Colonic mucosa (tissue), 4 donors: Measurements from ENCODE around the gene IGSF9. TPM values are rescaled to one million over a fixed set of nuclear protein-coding genes. Genes with fewer than 3 reads are reported as not detected.
A peak's percentile ranks its signal among the peaks of the same experiment; 100 is the strongest.

Experiments used
- DNase-seq: peaks from one replicate; pipeline ENCODE4 v3.0.0-alpha.2; 2020
- H3K27ac ChIP-seq: fragments of 200-600 bp; one replicate; pipeline ENCODE4 v1.8.0; 2021
- H3K27me3 ChIP-seq: fragments of 200-600 bp; one replicate; pipeline ENCODE4 v1.8.0; 2021
- H3K36me3 ChIP-seq: fragments of 200-600 bp; one replicate; pipeline ENCODE4 v1.8.0; 2021
- H3K4me1 ChIP-seq: fragments of 200-600 bp; one replicate; pipeline ENCODE4 v1.8.0; 2021; ENCODE audit warnings: mild to moderate bottlenecking
- H3K4me3 ChIP-seq: fragments of 200-600 bp; one replicate; pipeline ENCODE4 v1.8.0; 2021
- H3K9ac ChIP-seq, 2 donors: one replicate each; pipeline ENCODE4 v1.7.0; 2013; ENCODE audit warnings: control low read depth in 2 of 2, low read depth in 2 of 2, low read length in 2 of 2
- H3K9me3 ChIP-seq: fragments of 200-600 bp; one replicate; pipeline ENCODE4 v1.8.0; 2021
- intact Hi-C: fragments of 100-400 bp; cut with DNase I; formaldehyde crosslinking; loops from one replicate; pipeline ENCODE4 v1.14.1; 2022
- total RNA-seq, 2 donors: library from RNA; stranded (reverse); fragmentation: NEBNext Ultra II Directional in 1 of 2; extraction: Animal tissue kit (Norgen Biotek cat#: 25700) in 1 of 2; gene quantifications; one replicate each; pipeline ENCODE4 v1.2.1, GENCODE V29; 2021
- TF ChIP-seq, protein P1 (sequence below): fragments of 200-600 bp; IDR thresholded peaks from one replicate; pipeline ENCODE4 v1.8.0; 2022; ENCODE audit warnings: antibody characterized with exemption, mild to moderate bottlenecking
- donor health status: healthy.
- donor health status: DM: no; HTN: no; CAD: no.
- donor health status: DM: no; HTN: no; CAD: no.

IGSF9 gene
- total RNA-seq, 2 donors from 2014 or later, result 14.1 to 41.8 TPM

DNA sequence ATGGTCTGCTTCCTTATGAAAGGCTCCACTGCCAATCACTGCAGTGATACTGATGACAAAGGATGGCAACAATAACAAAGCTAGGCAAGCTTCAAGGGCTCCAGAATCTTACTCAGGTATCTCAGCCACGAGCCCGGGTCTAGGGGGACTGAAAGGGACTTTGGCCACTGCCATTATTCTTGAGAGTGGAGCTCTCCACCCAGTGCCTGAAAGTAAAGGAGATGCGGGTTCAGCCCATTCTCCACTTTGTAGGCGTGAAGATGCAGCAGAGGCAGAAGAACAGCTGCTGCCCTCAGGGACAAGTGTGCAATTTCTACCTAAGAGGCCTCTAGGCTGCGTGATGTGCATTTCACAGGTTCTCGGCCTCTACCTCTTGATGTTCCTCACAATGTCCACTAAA, 40.1 kb upstream of the IGSF9 start:
- Histone ChIP-seq H3K9me3 (no peaks in the 10 kb centered on the region), H3K36me3 (no peaks in the 10 kb centered on the region), H3K4me3 (no peak overlapping the region), H3K4me1 (no peaks in the 10 kb centered on the region), H3K27ac (no peak overlapping the region), H3K9ac (no peak overlapping the region), H3K27me3 (no peaks in the 10 kb centered on the region)
- intact Hi-C loops, result no loop called here
- peak; percentile 4 for DNase-seq
- TF ChIP-seq, protein P1, sequence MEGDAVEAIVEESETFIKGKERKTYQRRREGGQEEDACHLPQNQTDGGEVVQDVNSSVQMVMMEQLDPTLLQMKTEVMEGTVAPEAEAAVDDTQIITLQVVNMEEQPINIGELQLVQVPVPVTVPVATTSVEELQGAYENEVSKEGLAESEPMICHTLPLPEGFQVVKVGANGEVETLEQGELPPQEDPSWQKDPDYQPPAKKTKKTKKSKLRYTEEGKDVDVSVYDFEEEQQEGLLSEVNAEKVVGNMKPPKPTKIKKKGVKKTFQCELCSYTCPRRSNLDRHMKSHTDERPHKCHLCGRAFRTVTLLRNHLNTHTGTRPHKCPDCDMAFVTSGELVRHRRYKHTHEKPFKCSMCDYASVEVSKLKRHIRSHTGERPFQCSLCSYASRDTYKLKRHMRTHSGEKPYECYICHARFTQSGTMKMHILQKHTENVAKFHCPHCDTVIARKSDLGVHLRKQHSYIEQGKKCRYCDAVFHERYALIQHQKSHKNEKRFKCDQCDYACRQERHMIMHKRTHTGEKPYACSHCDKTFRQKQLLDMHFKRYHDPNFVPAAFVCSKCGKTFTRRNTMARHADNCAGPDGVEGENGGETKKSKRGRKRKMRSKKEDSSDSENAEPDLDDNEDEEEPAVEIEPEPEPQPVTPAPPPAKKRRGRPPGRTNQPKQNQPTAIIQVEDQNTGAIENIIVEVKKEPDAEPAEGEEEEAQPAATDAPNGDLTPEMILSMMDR, result no peak

DNA sequence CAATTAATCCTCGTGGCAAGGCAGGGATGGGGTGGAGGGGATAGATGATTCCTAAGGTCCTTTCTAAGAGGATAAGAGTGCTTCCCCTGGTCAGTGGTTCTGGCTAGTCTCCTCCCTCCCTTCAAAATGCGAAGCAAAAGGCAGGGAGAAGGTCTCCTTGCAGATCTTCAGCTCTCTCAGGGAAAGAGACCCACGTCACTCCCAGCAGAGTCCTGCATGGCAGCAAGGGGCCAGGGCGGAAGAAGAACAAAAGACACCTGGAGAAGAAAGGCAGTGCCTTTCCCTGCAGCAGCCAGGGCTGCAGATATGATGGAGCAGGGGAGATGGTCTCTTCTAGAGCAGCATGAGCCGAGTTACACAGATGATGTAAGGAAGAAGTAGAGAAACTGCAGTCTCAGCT, 38.3 kb upstream of the IGSF9 start:
- Histone ChIP-seq H3K9me3 (no peaks in the 10 kb centered on the region), H3K27ac (no peak overlapping the region), H3K4me3 (no peak overlapping the region), H3K4me1 (no peaks in the 10 kb centered on the region), H3K27me3 (no peaks in the 10 kb centered on the region), H3K9ac (no peak overlapping the region), H3K36me3 (no peaks in the 10 kb centered on the region)
- TF ChIP-seq, protein P1, result no peak
- DNase-seq, result peak; percentile 5
- intact Hi-C loops, result no loop called here

DNA sequence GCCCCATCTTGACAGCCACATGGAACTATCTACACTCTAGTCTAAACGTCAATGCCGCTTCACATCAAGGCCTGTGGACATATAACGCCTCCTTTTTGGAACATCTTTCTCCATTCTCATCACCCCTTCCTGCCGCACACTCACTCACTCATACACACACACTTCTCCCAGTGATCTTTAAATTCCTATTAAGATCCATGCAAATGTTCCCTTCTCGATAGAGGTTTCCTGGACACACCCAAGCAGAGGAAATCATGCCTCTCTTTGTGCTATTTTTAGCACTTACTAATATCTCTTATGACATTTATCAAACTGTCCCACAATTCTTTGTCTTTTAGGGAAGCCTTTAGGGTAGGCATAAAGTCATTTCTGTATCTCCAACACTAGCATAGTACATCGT, 36.9 kb upstream of the IGSF9 start:
- Histone ChIP-seq H3K27ac (no peak overlapping the region), H3K36me3 (no peaks in the 10 kb centered on the region), H3K4me3 (no peak overlapping the region), H3K9ac (no peak overlapping the region), H3K9me3 (no peaks in the 10 kb centered on the region), H3K4me1 (no peaks in the 10 kb centered on the region), H3K27me3 (no peaks in the 10 kb centered on the region)
- TF ChIP-seq, protein P1, result no peak
- peak; percentile 4 for DNase-seq
- intact Hi-C loops, result no loop called here

DNA sequence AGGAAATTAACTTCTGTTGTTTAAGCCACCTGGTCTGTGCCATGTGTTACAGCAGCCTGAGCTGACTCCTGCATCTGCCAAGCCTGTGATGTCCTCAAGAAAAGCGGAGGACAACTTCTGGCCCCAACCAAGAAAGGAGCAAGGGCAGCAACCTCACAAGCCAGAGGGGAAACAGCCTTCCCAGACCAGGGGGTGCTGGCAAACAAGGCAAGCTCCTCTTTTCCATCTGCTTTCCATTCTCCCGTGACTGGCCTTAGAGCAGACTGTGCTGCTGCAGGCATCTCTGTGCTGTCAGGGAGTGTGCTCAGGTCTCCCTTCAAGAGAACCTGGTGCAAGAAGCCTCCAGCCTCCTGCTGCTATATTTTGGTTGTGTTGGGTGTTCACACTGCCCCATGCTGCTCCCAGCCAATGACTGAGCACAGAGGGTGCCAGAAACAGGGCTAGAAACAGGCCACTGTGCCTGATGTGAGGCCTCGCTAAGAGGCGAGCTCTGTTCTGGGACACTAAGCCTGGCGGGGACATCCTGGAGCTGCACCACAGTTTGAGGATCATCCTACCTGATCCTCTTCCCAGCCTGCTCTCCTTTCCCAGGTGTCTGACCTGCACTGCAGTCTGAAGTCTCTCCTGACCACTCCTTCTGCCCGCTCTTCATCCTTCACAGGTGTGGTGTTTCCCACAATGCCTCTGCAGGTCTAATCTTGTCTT, 36.1 kb upstream of the IGSF9 start:
- Histone ChIP-seq H3K36me3 (no peaks in the 10 kb centered on the region), H3K4me3 (no peak overlapping the region), H3K9me3 (no peaks in the 10 kb centered on the region), H3K4me1 (no peaks in the 10 kb centered on the region), H3K27ac (no peak overlapping the region), H3K9ac (no peak overlapping the region), H3K27me3 (no peaks in the 10 kb centered on the region)
- peak; percentile 10 for DNase-seq
- intact Hi-C loops, result no loop called here
- TF ChIP-seq, protein P1, result no peak

DNA sequence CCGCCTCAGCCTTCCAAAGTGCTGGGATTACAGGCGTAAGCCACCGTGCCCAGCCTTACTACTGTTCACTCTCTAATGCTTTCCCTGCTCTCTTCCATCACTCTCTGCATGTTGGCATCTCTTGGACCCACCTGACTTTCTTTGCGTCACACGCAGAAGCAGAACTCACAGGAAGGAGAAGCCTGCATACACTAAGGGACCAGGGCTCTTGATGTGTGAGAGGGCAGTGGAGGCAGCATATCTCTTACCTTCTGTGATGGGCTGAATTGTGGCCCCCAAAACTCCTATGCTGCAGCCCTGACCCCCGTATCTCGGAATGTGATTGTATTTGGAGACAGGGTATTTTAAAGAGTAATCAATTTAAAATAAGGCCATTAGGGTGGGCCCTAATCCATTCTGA, 35.4 kb upstream of the IGSF9 start:
- Histone ChIP-seq H3K27me3 (no peaks in the 10 kb centered on the region), H3K4me1 (no peaks in the 10 kb centered on the region), H3K9ac (no peak overlapping the region), H3K9me3 (no peaks in the 10 kb centered on the region), H3K4me3 (no peak overlapping the region), H3K27ac (no peak overlapping the region), H3K36me3 (no peaks in the 10 kb centered on the region)
- TF ChIP-seq, protein P1, result no peak
- intact Hi-C loops, result no loop called here
- DNase-seq, result no peak
